Measurements from ENCODE around the gene ABCB8. TPM values are rescaled to one million over a fixed set of nuclear protein-coding genes. Genes with fewer than 3 reads are reported as not detected.

The ABCB8 gene
- total and polyA plus RNA-seq, 2 of the 8 experiments (the other 6 are each of a cell fraction or from before 2014, with no cell fraction given): 17.7 to 27.0 TPM

DNA sequence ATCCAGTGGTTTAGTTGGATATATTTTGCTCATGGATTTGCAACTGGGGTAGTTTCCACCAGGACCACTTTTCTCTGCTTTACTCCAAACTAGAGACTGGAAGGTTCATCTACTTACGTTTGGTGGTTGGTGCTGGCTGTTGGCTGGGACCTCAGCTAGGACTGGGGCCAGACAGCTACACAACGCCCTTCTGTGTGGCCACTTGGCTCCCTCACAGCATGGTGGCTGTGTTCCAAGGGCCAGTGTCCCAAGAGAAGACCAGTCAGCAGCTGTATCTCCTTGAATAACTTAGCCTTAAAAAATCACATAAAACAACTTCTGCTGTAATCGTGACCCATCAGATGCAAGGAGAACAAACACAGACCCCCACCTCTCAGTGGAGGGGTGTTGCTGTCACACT is 45.9 kb upstream of the ABCB8 start:
- Histone ChIP-seq H3K23me2 (ENCODE audit: low read depth, low read length) (peaks cover 11% of the 10 kb centered on the region), H3K23ac (ENCODE audit: insufficient read length) (no peak overlapping the region), H2BK120ac (replicated peaks; ENCODE audit: low read depth, low read length) (no peak overlapping the region), H2BK12ac (ENCODE audit: low read depth, low read length) (no peak overlapping the region), H2BK15ac (ENCODE audit: low read length) (no peak overlapping the region; the same call in 1 of the 2 replicates), H4K91ac (replicated peaks; ENCODE audit: insufficient read length, low read length) (no peak overlapping the region), H3K4me1 (replicated peaks in 1 of 4; ENCODE audit: control insufficient read depth in 3 of 4, insufficient read depth in 4 of 4, low read length in 3 of 4) (peaks cover 6 to 19% (median 15%) of the 10 kb centered on the region in 4 experiments), H3K9me3 (ENCODE audit: insufficient read depth in 2 of 2, low read depth in 1 of 2, low read length in 1 of 2) (no peaks in the 10 kb centered on the region), H3K4me3 (ENCODE audit: extremely low read depth in 1 of 4, insufficient read depth in 2 of 4, low read depth in 3 of 4, low read length in 4 of 4) (no peak overlapping the region), H2BK5ac (ENCODE audit: low read depth, low read length) (no peak overlapping the region), H2AK5ac (ENCODE audit: low read depth, low read length) (no peak overlapping the region), H3K79me1 (ENCODE audit: low read depth, low read length) (no peaks in the 10 kb centered on the region), H4K20me1 (replicated peaks in 1 of 2; ENCODE audit: control insufficient read depth in 1 of 2, insufficient read depth in 2 of 2, low read length in 2 of 2) (peaks cover 0 to under 1% of the 10 kb centered on the region in 2 experiments), H3K27ac (ENCODE audit: low read depth, low read length) (no peak overlapping the region), H3K79me2 (ENCODE audit: control insufficient read depth in 1 of 2, insufficient read depth in 2 of 2, low read length in 2 of 2) (no peaks in the 10 kb centered on the region), H3K27me3 (replicated peaks in 1 of 4; ENCODE audit: control insufficient read depth in 3 of 4, extremely low read depth in 1 of 4, insufficient read depth in 3 of 4, low read length in 3 of 4) (peaks cover under 1 to 18% (median 10%) of the 10 kb centered on the region in 4 experiments), H4K8ac (ENCODE audit: extremely low read depth, insufficient read depth, low read length) (no peak overlapping the region), H3K18ac (ENCODE audit: extremely low read depth, low read length) (no peak overlapping the region), H3K36me3 (ENCODE audit: control insufficient read depth in 2 of 4, insufficient read depth in 4 of 4, low read length in 3 of 4) (no peaks in the 10 kb centered on the region), H3K14ac (ENCODE audit: insufficient read length) (no peak overlapping the region), H4K5ac (ENCODE audit: insufficient read length, low read depth, low read length) (no peak overlapping the region), H3K4ac (replicated peaks; ENCODE audit: insufficient read length, low read depth, low read length) (no peak overlapping the region), H2BK20ac (ENCODE audit: low read length) (no peak overlapping the region), H3K56ac (replicated peaks; ENCODE audit: insufficient read length, low read depth, low read length) (no peak overlapping the region), H3K9ac (replicated peaks in 1 of 4; ENCODE audit: extremely low read depth in 1 of 4, low read depth in 3 of 4, low read length in 3 of 4) (no peak overlapping the region), H2AFZ (ENCODE audit: low read length) (no peak overlapping the region), H3K4me2 (ENCODE audit: insufficient read depth in 1 of 2, low read depth in 2 of 2, low read length in 2 of 2) (no peak overlapping the region)
- FAIRE-seq: no peak
- ChIA-PET CTCF (ENCODE audit: partially characterized antibody) (interaction anchor here (6.0 to 27.0 kb wide), 2 partner anchors 19 to 27 kb away, joined by 51 to 797 read pairs; no protein-coding TSS in a partner anchor), POLR2A (ENCODE audit: partially characterized antibody) (no interaction called here)
- TF ChIP-seq RXRA (IDR thresholded peaks at IDR 0.05; ENCODE audit: insufficient read depth, low read depth, low read length): no peak
- no peak for DNase-seq (ENCODE audit: low read depth in 1 of 2, low spot score in 2 of 2)
- WGBS, 2 experiments (ENCODE audit: extremely low coverage in 1 of 2, insufficient coverage in 1 of 2, insufficient read length in 1 of 2, insufficient replicate concordance in 2 of 2, low coverage in 1 of 2, low lambda C conversion rate in 2 of 2, missing lambda C conversion rate in 1 of 2): 71% methylated on average over 3 of the region's 3 CpGs; no CpG with 5 or more reads in 1 of the 2 experiments
